ENCODE measurements around the gene LRRC52.
"Not testable (repeated sequence)": the region's sequence is repeated elsewhere in the genome, so short reads cannot be mapped to it uniquely, and the experiment has no call there.

LRRC52 gene

GRCh38 chr1:165591391-165591790 lies 47.6 kb downstream of the LRRC52 start:
- DNase-seq: not testable (repeated sequence)

DNA sequence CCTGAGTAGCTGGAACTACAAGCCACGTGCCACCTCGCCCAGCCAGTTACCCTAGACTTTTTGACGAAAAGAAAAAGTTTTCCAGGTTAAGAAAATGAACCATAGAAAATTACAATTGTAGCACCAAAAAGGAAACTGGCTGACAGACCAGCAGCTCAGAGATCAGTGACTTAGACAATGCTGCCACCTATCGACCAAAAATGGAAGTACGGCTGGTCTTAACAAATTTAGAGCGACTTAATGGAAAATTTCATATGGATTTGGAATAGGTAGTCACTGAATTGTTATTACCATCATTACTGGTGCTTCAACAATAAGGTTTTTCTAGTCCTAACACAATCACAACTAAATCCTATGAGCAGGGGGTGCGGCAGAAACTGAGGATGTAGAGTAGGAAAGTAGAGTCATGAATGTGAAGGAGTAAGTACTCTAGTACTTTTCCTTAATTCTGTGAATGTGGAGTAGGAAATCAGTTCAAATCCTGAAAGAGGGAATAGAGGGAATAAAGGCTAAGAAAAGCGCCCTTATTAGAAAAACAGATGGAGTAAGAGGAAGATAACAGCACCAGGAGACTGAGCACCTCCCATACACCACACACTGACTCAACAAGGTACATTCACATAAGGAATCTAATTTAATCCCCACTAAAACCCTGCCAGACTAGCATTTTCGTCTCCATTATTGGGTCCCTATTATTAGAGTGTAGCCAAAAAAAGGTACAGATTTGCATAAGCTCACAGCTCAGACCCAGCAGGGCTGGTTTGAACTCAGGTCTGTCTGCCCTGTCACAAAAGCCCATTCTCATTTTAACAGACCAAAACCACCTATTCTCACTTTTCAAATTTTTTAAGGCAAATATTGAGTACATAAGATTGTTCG lies 49.4 kb downstream of the LRRC52 start:
- peak; percentile 60 for DNase-seq

DNA sequence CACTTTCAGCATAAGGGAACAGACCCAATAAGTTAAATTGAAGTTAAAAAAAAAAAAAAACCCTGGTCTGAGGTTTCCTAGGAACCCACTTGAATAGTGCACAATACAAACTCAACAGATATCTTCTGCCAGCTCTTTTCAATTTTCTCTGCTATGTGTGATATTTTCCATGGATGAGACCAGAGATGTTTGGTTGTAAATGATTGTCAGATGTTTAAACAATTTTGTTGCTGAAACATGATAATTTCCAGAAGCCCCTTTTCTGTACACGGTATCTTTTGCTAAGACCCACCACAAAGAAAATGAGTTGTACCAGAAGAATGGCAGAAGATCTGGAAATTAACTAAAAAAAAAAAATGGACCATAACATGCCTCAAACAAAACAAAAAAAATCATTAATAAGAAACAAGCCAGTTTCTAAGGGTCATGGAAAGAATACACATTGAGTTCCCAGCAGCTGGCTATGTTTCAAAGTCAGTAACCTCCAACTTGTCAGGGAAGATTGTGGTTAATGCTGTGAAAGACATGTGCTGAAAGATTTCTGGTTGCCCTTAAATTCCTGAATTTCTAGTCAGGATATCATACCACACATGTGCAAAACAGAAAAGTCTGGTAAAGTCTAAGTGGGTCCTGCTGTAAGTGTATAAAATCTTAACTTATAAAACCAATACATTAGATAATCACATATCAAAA lies 51.6 kb downstream of the LRRC52 start:
- DNase-seq: no peak

GRCh38 chr1:165597883-165598675 lies 54.3 kb downstream of the LRRC52 start:
- DNase-seq: peak; percentile 96

- DNase-seq: no peak
These were observed 54.9 kb downstream of the LRRC52 start for GRCh38 chr1:165598676-165599059.

GRCh38 chr1:165600793-165601192 lies 57.0 kb downstream of the LRRC52 start:
- DNase-seq: no peak

DNA sequence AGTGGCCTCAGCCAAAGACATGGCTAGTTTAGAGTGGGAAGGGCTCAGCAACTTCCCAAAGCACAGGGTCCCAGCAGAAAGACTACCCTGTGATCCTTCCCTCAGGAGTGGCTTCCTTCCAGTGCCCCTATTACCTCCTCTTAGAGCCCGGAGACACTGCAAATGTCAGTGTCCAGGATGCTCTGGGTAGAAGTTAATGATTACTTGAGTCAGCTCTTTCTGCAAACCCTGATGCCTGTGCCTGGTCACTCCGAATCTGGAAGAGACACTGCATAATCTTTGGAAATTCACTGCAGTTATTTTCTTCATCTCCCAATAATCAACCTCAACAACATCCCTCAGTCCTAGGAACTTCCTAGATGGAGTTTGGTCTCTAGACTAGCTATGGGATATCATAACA lies 60.0 kb downstream of the LRRC52 start:
- no peak for DNase-seq

DNA sequence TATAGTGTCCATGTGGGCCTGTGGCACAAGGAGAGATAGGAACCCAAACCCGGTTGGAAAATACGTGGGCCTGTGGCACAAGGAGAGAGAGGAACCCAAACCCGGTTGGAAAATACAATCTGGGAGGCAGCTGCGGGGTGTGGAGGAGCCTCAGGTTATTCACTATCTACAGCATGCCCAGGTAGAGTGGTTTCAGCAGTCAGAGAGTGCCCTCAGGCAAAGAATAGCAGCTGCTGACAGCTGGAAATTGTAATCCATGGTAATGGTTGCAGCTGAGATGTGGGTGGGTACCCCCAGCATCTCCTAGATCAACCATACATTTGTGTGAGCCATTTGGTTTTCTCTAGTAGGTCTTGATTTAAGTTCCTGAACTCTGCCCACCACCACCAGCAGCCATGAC lies 61.4 kb downstream of the LRRC52 start:
- no peak for DNase-seq

- DNase-seq: not testable (repeated sequence)
These were observed 62.9 kb downstream of the LRRC52 start for GRCh38 chr1:165606676-165607075.

DNA sequence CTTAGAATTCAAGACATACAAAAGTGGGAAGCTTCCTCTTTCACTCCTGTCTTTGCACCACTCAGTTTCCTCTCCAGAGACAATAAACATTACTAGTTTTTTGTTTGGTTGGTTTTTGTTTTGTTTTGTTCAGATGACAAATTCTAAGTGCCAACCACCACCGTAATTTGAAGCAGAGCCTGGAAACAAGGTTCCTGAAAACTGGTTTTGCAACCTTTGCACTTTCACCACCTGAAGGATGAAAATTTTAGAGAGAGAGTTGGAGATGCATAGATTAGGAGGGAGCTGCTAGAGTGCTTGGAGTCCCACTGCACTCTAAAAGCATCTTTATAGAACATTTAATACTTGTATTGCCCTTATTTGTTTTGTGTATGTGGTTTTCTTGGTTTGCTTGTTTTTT lies 67.1 kb downstream of the LRRC52 start:
- DNase-seq: no peak

DNA sequence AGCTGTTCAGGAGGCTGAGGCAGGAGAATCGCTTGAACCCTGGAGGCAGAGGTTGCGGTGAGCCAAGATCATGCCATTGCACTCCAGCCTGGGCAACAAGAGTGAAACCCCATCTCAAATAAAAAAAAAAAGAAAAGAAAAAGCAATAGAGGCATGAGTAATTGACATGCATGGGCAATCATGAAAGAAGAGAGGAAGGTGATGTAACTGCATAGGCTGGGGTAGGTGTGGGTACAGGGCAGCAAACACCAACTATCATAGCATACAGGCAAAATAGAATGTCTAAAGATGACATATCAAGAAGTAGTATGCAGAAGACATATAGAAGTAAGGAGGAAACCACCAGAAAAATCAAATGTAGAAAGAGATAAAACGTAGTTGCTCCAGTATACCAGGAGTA lies 68.3 kb downstream of the LRRC52 start:
- DNase-seq: no peak
